HL-60 (cell line): ENCODE results near the gene TRMT61A.

Source experiments
- CTCF ChIP-seq: IDR thresholded peaks from one replicate; pipeline ENCODE4 v1.5.1; 2011; ENCODE audit warnings: low read length, control low read depth, inconsistent platforms; ENCODE audit not compliant: insufficient read depth
- GABPA ChIP-seq: IDR thresholded peaks from 2 replicates; pipeline ENCODE4 v1.6.1; 2012; ENCODE audit warnings: low read depth
- POLR2AphosphoS5 ChIP-seq: IDR thresholded peaks from 2 replicates; pipeline ENCODE4 v1.6.1; 2012; ENCODE audit warnings: low read depth
- REST ChIP-seq: IDR thresholded peaks from 2 replicates; pipeline ENCODE4 v1.6.1; 2012; ENCODE audit warnings: low read depth; ENCODE audit not compliant: insufficient replicate concordance

GRCh38 chr14:103545219-103545914, 16.4 kb downstream of the TRMT61A start:
- no peak for TF ChIP-seq CTCF
- TF ChIP-seq POLR2AphosphoS5 = no peak
- TF ChIP-seq GABPA = no peak
- no peak for TF ChIP-seq REST
